OCI-LY1 (cell line): ENCODE data around the gene USP49.

Source experiments
- H2AFZ ChIP-seq: fragments of 200-600 bp; sonication (generic), shearing (Covaris generic); 2 replicates; pipeline ENCODE4 v1.6.0; 2014; ENCODE audit warnings: antibody characterized with exemption, mild to moderate bottlenecking, low read length
- H3F3A ChIP-seq: fragments of 200-600 bp; sonication (generic), shearing (Covaris generic); 2 replicates; pipeline ENCODE4 v1.6.0; 2014; ENCODE audit warnings: mild to moderate bottlenecking, antibody characterized with exemption, low read length, moderate library complexity; ENCODE audit not compliant: insufficient read depth
- H3K27ac ChIP-seq: fragments of 200-600 bp; sonication (generic); 2 replicates; pipeline ENCODE4 v1.5.1; 2014; ENCODE audit warnings: low read length, mixed run types, mild to moderate bottlenecking, low read depth; ENCODE audit not compliant: poor library complexity, severe bottlenecking
- H3K27me3 ChIP-seq: fragments of 200-600 bp; sonication (generic); 2 replicates; pipeline ENCODE4 v1.6.0; 2014; ENCODE audit warnings: antibody characterized with exemption, mild to moderate bottlenecking, low read length, moderate library complexity; ENCODE audit not compliant: insufficient read depth
- H3K36me3 ChIP-seq: fragments of 200-600 bp; sonication (generic); 2 replicates; pipeline ENCODE4 v1.6.1; 2014; ENCODE audit warnings: mild to moderate bottlenecking, antibody characterized with exemption, low read length, moderate library complexity, mixed read lengths; ENCODE audit not compliant: insufficient read depth
- H3K4me1 ChIP-seq: fragments of 200-600 bp; sonication (generic); 2 replicates; pipeline ENCODE4 v1.5.1; 2014; ENCODE audit warnings: mild to moderate bottlenecking, low read length, moderate library complexity; ENCODE audit not compliant: insufficient read depth, severe bottlenecking
- H3K4me2 ChIP-seq: fragments of 200-600 bp; sonication (generic), shearing (Covaris generic); 2 replicates; pipeline ENCODE4 v1.6.1; 2014; ENCODE audit warnings: low read length
- H3K4me3 ChIP-seq: fragments of 200-600 bp; sonication (generic); 2 replicates; pipeline ENCODE4 v1.5.1; 2014; ENCODE audit warnings: low read length, low read depth, mild to moderate bottlenecking, mixed read lengths; ENCODE audit not compliant: poor library complexity, severe bottlenecking
- H3K79me2 ChIP-seq: fragments of 200-600 bp; shearing (Covaris generic); 2 replicates; pipeline ENCODE4 v1.6.1; 2016; ENCODE audit warnings: mixed run types, low read length, mixed read lengths; ENCODE audit not compliant: insufficient read depth
- H3K9ac ChIP-seq: fragments of 200-600 bp; sonication (generic), shearing (Covaris generic); 2 replicates; pipeline ENCODE4 v1.6.1; 2014; ENCODE audit warnings: mild to moderate bottlenecking, low read length, mixed read lengths
- H3K9me2 ChIP-seq: fragments of 200-600 bp; sonication (generic), shearing (Covaris generic); 2 replicates; pipeline ENCODE4 v1.6.1; 2014; ENCODE audit warnings: low read depth, mild to moderate bottlenecking, low read length, mixed read lengths
- H3K9me3 ChIP-seq: fragments of 200-600 bp; shearing (Covaris generic); 2 replicates; pipeline ENCODE4 v1.6.1; 2014; ENCODE audit warnings: low read length, mixed read lengths
- H4K20me1 ChIP-seq: fragments of 200-600 bp; sonication (generic), shearing (Covaris generic); 2 replicates; pipeline ENCODE4 v1.6.0; 2016; ENCODE audit warnings: mild to moderate bottlenecking, low read length; ENCODE audit not compliant: insufficient read depth
- EZH2 ChIP-seq: fragments of 200-600 bp; sonication (generic), shearing (Covaris generic); IDR thresholded peaks from 2 replicates; pipeline ENCODE4 v1.8.0; 2017; ENCODE audit warnings: borderline replicate concordance, mixed run types, mild to moderate bottlenecking, antibody characterized with exemption, low read length, moderate library complexity, mixed read lengths
- TF ChIP-seq, protein P1 (sequence below): fragments of 200-600 bp; sonication (generic), shearing (Covaris generic); IDR thresholded peaks from 2 replicates; pipeline ENCODE4 v1.5.1; 2017; ENCODE audit warnings: mild to moderate bottlenecking, antibody characterized with exemption, low read length, moderate library complexity, mixed read lengths

The USP49 gene

DNA sequence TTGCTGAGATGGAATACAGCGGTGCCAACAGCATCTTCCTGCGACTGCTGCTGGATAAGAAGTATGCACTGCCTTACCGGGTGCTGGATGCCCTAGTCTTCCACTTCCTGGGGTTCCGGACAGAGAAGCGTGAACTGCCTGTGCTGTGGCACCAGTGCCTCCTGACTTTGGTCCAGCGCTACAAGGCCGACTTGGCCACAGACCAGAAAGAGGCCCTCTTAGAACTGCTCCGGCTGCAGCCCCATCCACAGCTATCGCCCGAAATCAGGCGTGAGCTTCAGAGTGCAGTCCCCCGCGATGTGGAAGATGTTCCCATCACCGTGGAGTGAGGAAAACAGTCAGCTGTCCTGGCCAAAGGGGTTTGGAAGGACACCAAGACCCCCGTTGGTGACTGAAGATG, 37.2 kb upstream of the USP49 start:
- Histone ChIP-seq H3K9me3 (no peaks in the 10 kb centered on the region), H3K9me2 (no peaks in the 10 kb centered on the region), H2AFZ (no peak overlapping the region), H4K20me1 (no peaks in the 10 kb centered on the region), H3K4me1 (peaks cover 3% of the 10 kb centered on the region), H3K27ac (no peak overlapping the region), H3K79me2 (no peaks in the 10 kb centered on the region), H3K36me3 (peaks cover 95% of the 10 kb centered on the region), H3K9ac (no peak overlapping the region), H3K4me2 (no peak overlapping the region), H3F3A (no peaks in the 10 kb centered on the region; the same call in 1 of the 2 replicates), H3K27me3 (no peaks in the 10 kb centered on the region), H3K4me3 (no peak overlapping the region)
- TF ChIP-seq, protein P1, sequence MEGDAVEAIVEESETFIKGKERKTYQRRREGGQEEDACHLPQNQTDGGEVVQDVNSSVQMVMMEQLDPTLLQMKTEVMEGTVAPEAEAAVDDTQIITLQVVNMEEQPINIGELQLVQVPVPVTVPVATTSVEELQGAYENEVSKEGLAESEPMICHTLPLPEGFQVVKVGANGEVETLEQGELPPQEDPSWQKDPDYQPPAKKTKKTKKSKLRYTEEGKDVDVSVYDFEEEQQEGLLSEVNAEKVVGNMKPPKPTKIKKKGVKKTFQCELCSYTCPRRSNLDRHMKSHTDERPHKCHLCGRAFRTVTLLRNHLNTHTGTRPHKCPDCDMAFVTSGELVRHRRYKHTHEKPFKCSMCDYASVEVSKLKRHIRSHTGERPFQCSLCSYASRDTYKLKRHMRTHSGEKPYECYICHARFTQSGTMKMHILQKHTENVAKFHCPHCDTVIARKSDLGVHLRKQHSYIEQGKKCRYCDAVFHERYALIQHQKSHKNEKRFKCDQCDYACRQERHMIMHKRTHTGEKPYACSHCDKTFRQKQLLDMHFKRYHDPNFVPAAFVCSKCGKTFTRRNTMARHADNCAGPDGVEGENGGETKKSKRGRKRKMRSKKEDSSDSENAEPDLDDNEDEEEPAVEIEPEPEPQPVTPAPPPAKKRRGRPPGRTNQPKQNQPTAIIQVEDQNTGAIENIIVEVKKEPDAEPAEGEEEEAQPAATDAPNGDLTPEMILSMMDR: no peak
- no peak for TF ChIP-seq EZH2

DNA sequence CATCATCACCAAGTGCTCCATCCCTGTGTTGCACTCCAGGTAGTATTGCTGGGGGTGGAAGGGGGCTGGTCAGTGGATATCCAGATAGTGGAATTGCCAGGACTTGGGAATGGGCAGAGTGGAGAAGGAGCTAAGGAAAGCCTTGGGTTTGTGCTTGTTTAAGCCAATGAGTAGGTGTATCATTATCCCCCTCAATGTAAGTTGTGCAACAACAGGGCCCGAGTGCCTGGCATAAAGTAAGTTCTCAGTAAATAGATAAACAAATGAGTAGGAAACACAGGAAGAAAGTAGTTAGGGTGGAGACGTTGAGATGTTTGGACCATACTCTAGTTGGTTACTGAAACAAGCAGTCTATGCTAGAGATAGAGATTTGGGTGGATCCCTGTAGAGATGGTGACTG, 36.6 kb upstream of the USP49 start:
- no peaks in the 10 kb centered on the region for H3K9me3 ChIP-seq
- H3K79me2 ChIP-seq: no peaks in the 10 kb centered on the region
- H3K9me2 ChIP-seq: no peaks in the 10 kb centered on the region
- no peak overlapping the region for H3K4me3 ChIP-seq
- H3K27me3 ChIP-seq: no peaks in the 10 kb centered on the region
- H3K27ac ChIP-seq: no peak overlapping the region
- TF ChIP-seq, protein P1: no peak
- no peak for TF ChIP-seq EZH2
- H3K4me1 ChIP-seq: peaks cover 3% of the 10 kb centered on the region
- no peak overlapping the region for H3K4me2 ChIP-seq
- no peak overlapping the region for H2AFZ ChIP-seq
- no peaks in the 10 kb centered on the region; the same call in 1 of the 2 replicates for H3F3A ChIP-seq
- no peak overlapping the region for H3K9ac ChIP-seq
- peaks cover 98% of the 10 kb centered on the region for H3K36me3 ChIP-seq
- H4K20me1 ChIP-seq: no peaks in the 10 kb centered on the region

DNA sequence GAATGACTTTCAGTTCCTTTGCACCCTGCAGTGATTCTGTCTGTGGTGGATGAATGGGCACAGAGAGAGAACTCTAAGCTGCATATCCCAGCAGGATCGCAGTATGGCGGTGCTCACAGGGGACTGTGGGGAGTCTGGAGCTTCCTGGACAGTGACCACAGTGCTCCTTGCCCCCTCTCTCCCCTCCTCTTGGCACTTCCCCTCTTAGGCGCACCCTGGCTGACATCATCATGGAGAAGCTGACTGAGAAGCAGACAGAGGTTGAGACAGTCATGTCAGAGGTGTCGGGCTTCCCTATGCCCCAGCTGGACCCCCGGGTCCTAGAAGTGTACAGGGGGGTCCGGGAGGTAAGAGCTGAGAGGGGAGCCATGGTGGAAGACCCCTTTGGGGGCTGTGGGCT, 34.7 kb upstream of the USP49 start:
- TF ChIP-seq, protein P1: no peak
- no peak for TF ChIP-seq EZH2
- Histone ChIP-seq H4K20me1 (no peaks in the 10 kb centered on the region), H3K4me1 (no peaks in the 10 kb centered on the region)

More for the DNA sequence above, 34.7 kb upstream of the USP49 start:
- Histone ChIP-seq H3K4me3 (no peak overlapping the region), H3K36me3 (peaks cover 90% of the 10 kb centered on the region), H2AFZ (no peak overlapping the region), H3K79me2 (peaks cover 7% of the 10 kb centered on the region), H3K27me3 (no peaks in the 10 kb centered on the region), H3K9ac (no peak overlapping the region), H3K27ac (no peak overlapping the region), H3K9me3 (no peaks in the 10 kb centered on the region), H3K4me2 (no peak overlapping the region), H3F3A (no peaks in the 10 kb centered on the region; the same call in 1 of the 2 replicates), H3K9me2 (no peaks in the 10 kb centered on the region)
